T-helper 17 cell (primary cell): ENCODE measurements around the gene MCFD2. TPM values are rescaled to one million over a fixed set of nuclear protein-coding genes. Genes with fewer than 3 reads are reported as not detected.
"Not testable (repeated sequence)": the region's sequence is repeated elsewhere in the genome, so short reads cannot be mapped to it uniquely, and the experiment has no call there.

Experiments used
- ATAC-seq: fragments of 150-1000 bp; cut with Tn5 transposase; 2 replicates; pipeline ENCODE4 v1.10.0; 2021; ENCODE audit warnings: mild to moderate bottlenecking, moderate library complexity
- DNase-seq, 3 donors: peaks; one replicate each; pipeline versions ENCODE4 v3.0.0 to v3.0.0-alpha.2; 2020 to 2021
- H3K9me3 ChIP-seq: one replicate; pipeline ENCODE4 v1.7.0; 2013; ENCODE audit warnings: low read length, mild to moderate bottlenecking; ENCODE audit not compliant: control insufficient read depth, poor library complexity, severe bottlenecking
- H3K27ac Mint-ChIP-seq: one replicate; pipeline ENCODE4 v1.8.0; 2022; ENCODE audit warnings: mild to moderate bottlenecking, moderate library complexity, mixed read lengths
- H3K27me3 Mint-ChIP-seq: one replicate; pipeline ENCODE4 v1.8.0; 2022; ENCODE audit warnings: mixed read lengths
- H3K36me3 Mint-ChIP-seq: one replicate; pipeline ENCODE4 v1.8.0; 2022; ENCODE audit warnings: low read depth, mixed read lengths
- H3K4me1 Mint-ChIP-seq: one replicate; pipeline ENCODE4 v1.8.0; 2022; ENCODE audit warnings: mild to moderate bottlenecking, mixed read lengths
- H3K4me3 Mint-ChIP-seq: one replicate; pipeline ENCODE4 v1.8.0; 2022; ENCODE audit warnings: mild to moderate bottlenecking, moderate library complexity, mixed read lengths
- total RNA-seq, 4 donors: library from RNA in 2 of 4; stranded (reverse) in 2 of 4; gene quantifications; one replicate each; pipeline ENCODE4 v1.2.3 and lab custom pipeline; 2022 to 2026

The MCFD2 gene
- total RNA-seq, 2 donors from 2014 or later, result 29.0 to 41.9 TPM

DNA sequence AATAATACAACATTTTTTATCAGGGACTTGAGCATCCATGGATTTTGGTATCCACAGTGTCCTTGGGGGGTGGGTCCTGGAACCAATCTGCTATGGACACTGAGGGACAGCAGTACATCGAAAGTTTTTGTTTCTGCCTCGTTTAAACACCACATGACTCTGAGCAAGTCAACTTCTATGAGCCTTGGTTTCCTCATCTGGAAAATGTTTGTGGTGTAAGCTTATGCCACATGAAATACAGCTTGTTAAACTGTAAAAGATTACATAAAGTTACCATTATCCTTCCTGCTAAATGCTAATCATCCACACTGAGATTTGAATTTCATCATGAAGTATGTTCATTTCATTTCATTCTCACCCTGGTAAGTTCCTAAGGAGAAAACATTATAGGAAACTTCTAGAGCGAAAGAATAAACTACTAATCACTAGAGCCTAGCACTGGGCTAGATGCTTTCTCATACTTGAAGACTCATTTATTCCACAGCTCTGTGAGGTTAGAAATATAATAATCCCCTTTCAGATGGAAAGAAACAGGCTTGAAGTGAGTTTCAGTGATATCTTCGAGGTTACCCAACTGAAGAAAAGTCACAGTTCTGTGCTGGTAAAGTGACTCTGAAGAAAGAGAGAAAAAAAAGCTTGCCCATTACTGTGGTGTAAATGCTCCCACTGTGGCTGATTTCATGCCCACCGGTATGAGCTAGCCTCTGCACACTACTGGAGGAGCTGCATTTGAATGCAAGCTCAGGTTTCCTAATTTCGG lies 29.2 kb downstream of the MCFD2 start:
- DNase-seq (no peak), ATAC-seq (no peak)
- peaks cover 3% of the 10 kb centered on the region for H3K4me1 Mint-ChIP-seq
- no peak overlapping the region for H3K27ac Mint-ChIP-seq
- H3K27me3 Mint-ChIP-seq, result peaks cover 42% of the 10 kb centered on the region
- H3K9me3 ChIP-seq, result no peaks in the 10 kb centered on the region
- no peaks in the 10 kb centered on the region for H3K36me3 Mint-ChIP-seq
- H3K4me3 Mint-ChIP-seq, result no peak overlapping the region

DNA sequence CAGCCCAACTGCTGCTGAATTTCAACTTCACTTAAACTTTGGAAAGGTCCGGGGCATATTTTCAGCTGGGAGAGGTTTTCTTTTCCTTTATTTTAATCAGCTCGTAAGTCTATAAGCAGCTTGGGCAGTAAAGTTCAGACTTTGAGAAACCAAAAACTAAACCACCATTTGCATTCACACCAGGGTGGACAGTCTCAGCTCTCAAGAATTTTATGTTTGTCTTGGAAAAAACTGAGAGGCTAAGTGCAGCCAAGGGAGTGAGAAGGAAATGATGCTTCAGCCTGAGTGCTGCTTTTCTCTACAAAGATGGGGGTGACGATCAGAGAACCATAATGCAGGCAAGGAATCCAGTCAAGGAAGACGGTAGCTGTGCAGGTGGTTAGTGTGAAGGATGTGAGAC lies 30.2 kb downstream of the MCFD2 start:
- Mint-ChIP-seq H3K36me3 (no peaks in the 10 kb centered on the region), H3K4me3 (no peak overlapping the region), H3K4me1 (peaks cover 3% of the 10 kb centered on the region), H3K27ac (no peak overlapping the region), H3K27me3 (peaks cover 42% of the 10 kb centered on the region)
- DNase-seq, result no peak
- H3K9me3 ChIP-seq, result no peaks in the 10 kb centered on the region
- ATAC-seq, result no peak

DNA sequence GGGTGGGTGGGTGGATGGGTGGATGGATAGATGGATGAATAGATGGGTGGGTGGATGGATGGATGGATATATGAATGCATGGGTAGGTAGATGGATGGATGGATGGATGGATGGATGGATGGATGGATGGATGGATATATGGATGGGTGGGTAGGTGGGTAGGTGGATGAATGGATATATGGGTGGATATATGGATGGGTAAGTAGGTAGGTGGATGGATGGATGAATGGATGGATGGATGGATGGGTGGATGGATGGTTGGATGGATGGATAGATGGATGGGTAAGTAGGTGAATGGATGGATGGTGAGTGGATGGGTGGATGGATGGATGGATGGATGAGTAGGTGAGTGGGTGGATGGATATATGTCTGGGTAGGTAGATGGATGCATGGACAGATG lies 36.1 kb downstream of the MCFD2 start:
- H3K27ac Mint-ChIP-seq, result no peak overlapping the region
- ATAC-seq (no peak), DNase-seq (no peak)
- H3K4me3 Mint-ChIP-seq, result no peak overlapping the region
- H3K9me3 ChIP-seq, result no peaks in the 10 kb centered on the region
- H3K27me3 Mint-ChIP-seq, result peaks cover 20% of the 10 kb centered on the region
- no peaks in the 10 kb centered on the region for H3K36me3 Mint-ChIP-seq
- H3K4me1 Mint-ChIP-seq, result peaks cover 3% of the 10 kb centered on the region

DNA sequence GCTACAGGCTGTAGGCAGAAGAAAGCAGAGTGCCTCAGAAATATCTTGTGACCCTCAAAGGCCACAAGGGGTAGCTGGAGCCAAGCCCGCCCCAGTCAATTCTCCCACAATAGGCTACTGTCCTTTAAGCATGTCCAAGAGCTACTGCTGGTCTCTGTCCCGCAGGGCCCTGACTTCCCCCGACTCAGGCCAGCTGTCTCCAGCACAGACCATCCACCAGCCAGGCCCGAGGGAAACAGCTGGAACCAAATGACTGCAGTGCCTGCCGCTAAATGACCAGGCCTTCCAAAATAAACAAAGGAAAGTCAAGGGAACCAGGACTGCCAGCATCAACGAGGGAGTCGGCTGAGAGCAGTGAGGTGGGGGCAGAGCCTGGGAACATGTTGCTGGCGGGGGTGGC lies 36.7 kb downstream of the MCFD2 start:
- Mint-ChIP-seq H3K4me3 (no peak overlapping the region), H3K27ac (no peak overlapping the region), H3K4me1 (peaks cover 5% of the 10 kb centered on the region), H3K36me3 (no peaks in the 10 kb centered on the region), H3K27me3 (peaks cover 17% of the 10 kb centered on the region)
- DNase-seq (no peak), ATAC-seq (no peak)
- no peaks in the 10 kb centered on the region for H3K9me3 ChIP-seq

DNA sequence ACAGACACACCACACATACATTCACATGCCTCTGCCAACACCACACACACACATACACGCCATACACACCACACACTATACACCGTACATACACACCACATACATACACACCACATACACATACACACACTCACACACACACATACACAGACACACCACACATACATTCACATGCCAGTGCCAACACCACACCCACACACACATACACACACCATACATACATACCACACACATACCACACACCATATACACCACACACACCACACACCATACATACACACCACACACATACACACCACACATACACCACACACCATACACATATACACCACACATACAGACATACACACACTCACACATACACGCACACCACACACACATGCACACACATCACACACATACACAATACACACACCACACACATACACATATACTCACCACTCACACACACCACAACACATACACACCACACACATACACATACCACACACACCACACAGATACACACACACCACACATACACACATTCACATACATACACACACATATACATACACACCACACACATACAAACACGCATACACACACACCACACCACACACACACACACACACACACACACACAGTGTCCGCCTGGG lies 37.2 kb downstream of the MCFD2 start:
- peaks cover 5% of the 10 kb centered on the region for H3K4me1 Mint-ChIP-seq
- no peak for ATAC-seq

DNA sequence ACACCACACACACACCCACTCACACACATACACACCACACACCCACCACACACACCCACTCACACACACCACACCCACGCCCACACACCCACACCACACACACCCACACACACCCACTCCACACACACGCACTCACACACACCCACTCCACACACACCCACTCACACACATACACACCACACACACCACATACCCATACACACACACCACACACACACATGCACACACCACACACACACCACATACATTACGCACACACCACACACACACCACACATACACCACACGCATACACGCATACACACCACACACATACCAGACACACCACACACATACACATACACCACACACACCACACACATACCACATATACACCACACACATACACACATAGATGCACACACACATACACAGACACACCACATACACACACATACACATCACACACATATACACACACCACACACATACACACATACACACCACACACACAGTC lies 37.9 kb downstream of the MCFD2 start:
- Mint-ChIP-seq H3K4me3 (no peak overlapping the region), H3K27me3 (peaks cover 21% of the 10 kb centered on the region), H3K27ac (no peak overlapping the region), H3K36me3 (no peaks in the 10 kb centered on the region), H3K4me1 (peaks cover 5% of the 10 kb centered on the region)
- ATAC-seq (no peak), DNase-seq (no peak)
- H3K9me3 ChIP-seq, result no peaks in the 10 kb centered on the region

More for the DNA sequence above, 37.2 kb downstream of the MCFD2 start:
- Mint-ChIP-seq H3K27ac (no peak overlapping the region), H3K27me3 (peaks cover 18% of the 10 kb centered on the region), H3K36me3 (no peaks in the 10 kb centered on the region), H3K4me3 (no peak overlapping the region)
- DNase-seq, result no peak
- no peaks in the 10 kb centered on the region for H3K9me3 ChIP-seq

DNA sequence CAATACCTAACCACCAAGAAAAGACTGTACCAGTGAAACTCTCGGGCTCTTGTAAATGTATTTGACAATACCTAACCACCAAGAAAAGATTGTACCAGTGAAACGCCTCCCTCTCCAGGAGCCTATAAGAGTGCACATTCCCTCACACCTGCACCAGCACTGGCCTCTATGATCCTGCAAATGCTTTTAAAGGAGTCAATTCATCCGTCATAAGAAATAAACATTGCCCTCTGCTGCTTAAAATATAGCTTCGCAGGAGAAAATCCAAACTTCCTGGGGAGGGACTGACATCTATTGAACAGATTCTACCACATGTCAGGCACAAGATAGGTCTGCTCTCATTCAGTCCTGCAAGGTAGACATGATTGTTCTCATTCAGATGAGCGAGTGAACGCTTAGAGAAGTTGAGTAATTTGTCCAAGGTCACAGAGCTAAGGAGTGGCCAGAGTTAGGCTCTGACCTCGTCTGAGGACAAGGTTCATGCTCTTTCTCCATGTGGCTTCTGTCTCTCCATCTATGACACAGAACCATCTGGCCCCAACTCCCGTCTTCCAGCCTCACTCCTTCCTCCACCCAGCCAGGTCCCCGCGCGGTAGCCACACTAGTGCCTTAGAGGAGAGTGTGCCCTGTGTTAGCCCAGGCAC lies 38.7 kb downstream of the MCFD2 start:
- Mint-ChIP-seq H3K36me3 (no peaks in the 10 kb centered on the region), H3K4me1 (peaks cover 5% of the 10 kb centered on the region), H3K27me3 (peaks cover 27% of the 10 kb centered on the region), H3K4me3 (no peak overlapping the region), H3K27ac (no peak overlapping the region)
- peak; percentile 50 for ATAC-seq
- DNase-seq, result no peak
- no peaks in the 10 kb centered on the region for H3K9me3 ChIP-seq

DNA sequence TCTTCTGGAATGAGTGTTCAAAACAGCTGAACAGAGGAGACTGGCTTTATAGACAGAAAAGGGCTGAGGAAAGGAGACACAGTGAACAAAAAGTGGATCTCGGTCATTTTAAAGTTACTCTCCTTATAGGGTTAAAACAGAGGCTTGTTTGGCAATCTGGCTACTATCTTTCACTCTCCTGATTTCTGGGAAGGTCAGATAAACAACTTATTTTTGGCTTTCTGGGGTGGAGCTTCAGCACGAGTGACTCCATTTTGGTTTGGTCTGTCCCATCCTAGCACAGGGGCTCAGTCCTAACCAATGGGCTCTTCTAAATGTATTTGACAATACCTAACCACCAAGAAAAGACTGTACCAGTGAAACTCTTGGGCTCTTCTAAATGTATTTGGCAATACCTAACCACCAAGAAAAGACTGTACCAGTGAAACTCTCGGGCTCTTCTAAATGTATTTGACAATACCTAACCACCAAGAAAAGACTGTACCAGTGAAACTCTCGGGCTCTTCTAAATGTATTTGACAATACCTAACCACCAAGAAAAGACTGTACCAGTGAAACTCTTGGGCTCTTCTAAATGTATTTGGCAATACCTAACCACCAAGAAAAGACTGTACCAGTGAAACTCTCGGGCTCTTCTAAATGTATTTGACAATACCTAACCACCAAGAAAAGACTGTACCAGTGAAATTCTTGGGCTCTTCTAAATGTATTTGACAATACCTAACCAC lies 39.5 kb downstream of the MCFD2 start:
- H3K27me3 Mint-ChIP-seq, result peaks cover 32% of the 10 kb centered on the region
- not testable (repeated sequence) for ATAC-seq, H3K36me3 Mint-ChIP-seq, H3K27ac Mint-ChIP-seq, H3K9me3 ChIP-seq, H3K4me1 Mint-ChIP-seq, H3K4me3 Mint-ChIP-seq, DNase-seq

DNA sequence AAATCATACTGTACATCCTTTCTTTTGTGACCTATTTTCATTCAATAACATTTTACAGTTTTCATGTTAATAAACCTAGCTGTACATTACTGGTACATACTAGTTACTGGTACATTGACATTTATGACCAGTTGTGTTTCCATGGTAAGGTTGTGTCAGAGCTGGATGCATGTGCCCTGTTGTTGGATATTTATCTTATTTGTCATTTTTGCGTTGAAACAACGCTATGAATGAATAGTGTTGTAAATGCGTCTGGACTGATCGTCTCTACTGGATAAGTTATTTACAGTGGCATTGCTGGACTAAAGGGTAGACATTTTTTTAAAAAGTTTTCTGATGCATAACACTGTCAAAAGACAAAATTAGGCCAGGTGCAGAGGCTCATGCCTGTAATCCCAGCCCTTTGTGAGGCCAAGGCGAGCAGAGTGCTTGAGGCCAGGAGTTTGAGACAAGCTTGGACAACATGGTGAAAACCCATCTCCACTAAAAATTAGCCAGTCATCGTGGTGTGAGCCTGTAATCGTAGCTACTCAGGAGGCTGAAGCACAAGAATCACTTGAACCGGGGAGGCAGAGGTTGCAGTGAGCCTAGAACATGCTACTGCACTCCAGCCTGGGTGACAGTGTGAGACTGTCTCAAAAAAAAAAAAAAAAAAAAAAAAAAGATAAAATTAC lies 40.2 kb downstream of the MCFD2 start:
- Mint-ChIP-seq H3K4me3 (no peak overlapping the region), H3K4me1 (peaks cover 7% of the 10 kb centered on the region), H3K27ac (no peak overlapping the region), H3K27me3 (peaks cover 40% of the 10 kb centered on the region), H3K36me3 (peaks cover 4% of the 10 kb centered on the region)
- H3K9me3 ChIP-seq, result no peaks in the 10 kb centered on the region
- no peak for DNase-seq
- no peak for ATAC-seq

DNA sequence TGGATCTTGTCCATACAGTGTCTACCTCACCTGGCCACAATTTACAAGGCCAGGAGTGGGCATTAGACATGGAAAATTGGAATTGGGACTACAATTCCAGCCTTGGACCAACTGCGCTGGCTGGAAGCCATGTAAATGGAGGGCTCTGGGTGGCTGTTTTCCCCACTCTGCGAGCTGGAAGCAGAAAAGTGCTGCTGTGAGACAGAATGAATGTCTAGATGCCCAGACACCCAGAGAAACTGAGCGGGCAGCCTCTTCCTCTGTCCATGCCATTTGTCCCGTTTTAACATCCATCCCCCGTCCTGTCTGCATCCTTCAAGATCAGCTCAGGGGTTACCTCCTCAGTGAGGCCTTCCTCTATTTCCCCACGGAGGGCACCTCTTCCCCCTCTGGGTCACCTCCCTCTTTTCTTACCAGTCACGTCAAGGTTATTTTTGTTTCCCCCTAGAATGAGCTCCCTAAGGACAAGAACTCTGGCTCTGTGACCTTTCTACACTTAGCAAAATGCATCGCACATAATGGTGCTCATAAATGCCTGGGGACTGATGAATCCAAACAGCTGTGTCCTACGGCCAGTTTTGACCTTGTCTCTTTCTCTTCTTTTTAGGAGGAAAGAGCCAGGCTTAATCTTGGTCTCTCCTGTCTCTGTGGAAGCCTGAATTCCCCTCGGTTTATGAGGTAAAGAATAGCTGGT lies 41.2 kb downstream of the MCFD2 start:
- no peak for DNase-seq
- no peak for ATAC-seq
- Mint-ChIP-seq H3K4me1 (peaks cover 7% of the 10 kb centered on the region), H3K4me3 (no peak overlapping the region), H3K27ac (no peak overlapping the region), H3K36me3 (peaks cover 4% of the 10 kb centered on the region), H3K27me3 (peaks cover 47% of the 10 kb centered on the region)
- no peaks in the 10 kb centered on the region for H3K9me3 ChIP-seq

DNA sequence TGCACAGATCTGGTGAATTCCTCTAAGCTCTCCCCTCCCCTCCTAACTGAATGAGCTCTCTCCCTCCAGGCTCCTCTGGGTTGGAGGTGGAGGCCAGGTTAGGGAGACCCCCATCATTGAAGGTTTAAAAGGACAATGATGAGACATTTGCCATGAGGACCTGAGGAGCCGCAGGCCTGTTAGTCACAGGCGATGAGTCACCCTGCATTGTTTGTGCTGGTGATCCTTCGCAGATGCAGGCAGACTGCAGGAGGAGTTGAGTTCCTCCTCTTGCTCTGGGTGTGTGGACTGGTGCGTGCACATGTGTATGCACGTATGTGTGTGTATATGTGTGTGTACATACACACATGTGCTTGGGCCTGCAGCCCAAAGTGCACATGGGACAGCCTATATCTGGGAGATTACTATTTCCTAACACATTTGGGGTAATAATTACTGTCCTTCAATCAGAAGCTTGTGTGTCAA lies 42.0 kb downstream of the MCFD2 start:
- Mint-ChIP-seq H3K27ac (no peak overlapping the region), H3K36me3 (peaks cover 4% of the 10 kb centered on the region), H3K27me3 (peaks cover 50% of the 10 kb centered on the region), H3K4me3 (no peak overlapping the region), H3K4me1 (peaks cover 7% of the 10 kb centered on the region)
- no peak for DNase-seq
- no peak for ATAC-seq
- no peaks in the 10 kb centered on the region for H3K9me3 ChIP-seq

DNA sequence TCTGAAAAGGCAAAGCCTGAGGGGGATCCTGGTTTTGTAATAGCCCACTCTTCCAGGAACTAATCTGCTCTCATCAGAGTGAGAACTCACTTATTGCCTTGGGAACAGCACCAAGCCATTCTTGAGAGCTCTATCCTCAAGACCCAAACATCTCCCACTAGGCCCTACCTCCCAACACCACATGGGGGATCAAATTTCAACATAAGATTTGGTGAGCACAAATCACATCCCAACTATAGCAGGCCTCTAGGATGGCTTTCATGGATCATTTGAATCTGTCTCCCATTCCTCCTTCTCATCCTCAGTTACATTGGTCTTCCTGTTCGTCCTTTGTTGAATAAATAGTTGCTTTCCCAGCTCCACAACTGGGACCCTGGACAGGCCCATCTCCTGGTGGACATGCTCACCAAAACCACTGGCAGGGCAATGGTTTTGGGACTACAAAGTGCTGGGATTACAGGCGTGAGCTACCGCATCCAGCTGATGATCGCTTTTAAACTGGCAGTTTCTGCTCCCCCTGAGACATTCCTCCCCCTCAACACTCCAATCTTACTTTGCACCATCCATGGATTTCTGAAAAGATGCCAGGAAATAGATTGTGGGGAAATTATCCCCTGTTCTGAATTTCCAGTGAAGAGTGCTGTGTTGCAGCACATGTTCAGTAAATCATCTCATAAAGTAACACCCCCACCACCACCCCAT lies 42.6 kb downstream of the MCFD2 start:
- H3K4me1 Mint-ChIP-seq, result peaks cover 7% of the 10 kb centered on the region
- H3K27ac Mint-ChIP-seq, result no peak overlapping the region
- ATAC-seq, result no peak
- no peak for DNase-seq
- H3K4me3 Mint-ChIP-seq, result no peak overlapping the region
- no peaks in the 10 kb centered on the region for H3K9me3 ChIP-seq
- peaks cover 52% of the 10 kb centered on the region for H3K27me3 Mint-ChIP-seq
- peaks cover 4% of the 10 kb centered on the region for H3K36me3 Mint-ChIP-seq
